Germinal center (tissue), 1 donor: ENCODE data around the gene RAB40C.

Source experiments
- DNase-seq: peaks from one replicate; pipeline ENCODE4 v3.0.0; 2012; ENCODE audit warnings: mixed read lengths, low spot score

Gene RAB40C

DNA sequence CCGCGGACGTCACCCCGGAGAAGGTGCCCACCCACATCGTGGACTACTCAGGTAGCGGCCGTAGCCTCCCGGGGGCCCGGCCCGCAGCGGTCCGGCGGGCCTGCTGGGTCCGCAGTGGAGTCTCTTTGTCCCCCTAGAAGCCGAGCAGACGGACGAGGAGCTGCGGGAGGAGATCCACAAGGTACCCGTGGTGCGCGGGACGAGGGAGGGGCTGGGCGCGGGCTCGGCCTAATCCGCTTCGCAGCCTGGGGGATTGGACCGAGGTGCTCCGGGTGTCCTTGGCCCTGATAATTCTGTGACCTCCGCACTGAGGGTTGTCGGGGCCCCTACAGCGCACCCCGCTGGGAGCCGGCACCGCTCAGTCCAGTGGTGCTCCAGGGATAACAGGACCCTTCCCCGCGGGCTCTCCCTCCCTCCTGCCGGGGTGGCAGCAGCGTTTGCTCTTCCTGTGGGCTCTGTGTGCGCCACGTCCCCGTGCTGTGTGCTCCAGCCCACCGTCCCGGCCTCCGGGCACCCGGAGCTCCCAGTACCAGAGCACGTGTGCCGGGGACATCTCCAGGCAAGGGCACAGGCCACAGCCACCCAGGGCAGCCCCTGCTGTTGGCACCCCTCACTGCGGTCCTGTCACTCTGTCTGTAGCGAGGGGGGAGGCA is 78.8 kb downstream of the RAB40C start:
- DNase-seq = no peak

DNA sequence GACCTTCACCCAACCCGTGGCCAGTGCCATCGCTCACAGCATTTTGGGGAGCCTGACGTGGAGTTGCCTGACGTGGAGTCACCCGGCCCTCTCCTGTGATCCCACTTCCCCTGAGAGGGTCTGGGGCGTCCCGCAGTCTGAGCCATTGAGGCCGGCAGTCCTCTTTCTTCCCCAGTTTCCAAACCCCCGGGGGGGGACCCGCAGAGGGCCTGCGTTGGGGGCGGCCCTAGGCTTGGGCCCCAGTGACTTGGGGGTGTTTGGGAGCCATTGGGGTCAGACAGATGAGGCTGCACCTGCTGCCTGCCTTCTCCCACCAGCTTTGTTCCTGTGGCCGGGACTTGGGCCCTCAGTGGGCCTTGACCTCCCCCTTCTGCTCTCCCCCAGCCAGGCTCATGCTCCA is 79.8 kb downstream of the RAB40C start:
- DNase-seq = no peak

DNA sequence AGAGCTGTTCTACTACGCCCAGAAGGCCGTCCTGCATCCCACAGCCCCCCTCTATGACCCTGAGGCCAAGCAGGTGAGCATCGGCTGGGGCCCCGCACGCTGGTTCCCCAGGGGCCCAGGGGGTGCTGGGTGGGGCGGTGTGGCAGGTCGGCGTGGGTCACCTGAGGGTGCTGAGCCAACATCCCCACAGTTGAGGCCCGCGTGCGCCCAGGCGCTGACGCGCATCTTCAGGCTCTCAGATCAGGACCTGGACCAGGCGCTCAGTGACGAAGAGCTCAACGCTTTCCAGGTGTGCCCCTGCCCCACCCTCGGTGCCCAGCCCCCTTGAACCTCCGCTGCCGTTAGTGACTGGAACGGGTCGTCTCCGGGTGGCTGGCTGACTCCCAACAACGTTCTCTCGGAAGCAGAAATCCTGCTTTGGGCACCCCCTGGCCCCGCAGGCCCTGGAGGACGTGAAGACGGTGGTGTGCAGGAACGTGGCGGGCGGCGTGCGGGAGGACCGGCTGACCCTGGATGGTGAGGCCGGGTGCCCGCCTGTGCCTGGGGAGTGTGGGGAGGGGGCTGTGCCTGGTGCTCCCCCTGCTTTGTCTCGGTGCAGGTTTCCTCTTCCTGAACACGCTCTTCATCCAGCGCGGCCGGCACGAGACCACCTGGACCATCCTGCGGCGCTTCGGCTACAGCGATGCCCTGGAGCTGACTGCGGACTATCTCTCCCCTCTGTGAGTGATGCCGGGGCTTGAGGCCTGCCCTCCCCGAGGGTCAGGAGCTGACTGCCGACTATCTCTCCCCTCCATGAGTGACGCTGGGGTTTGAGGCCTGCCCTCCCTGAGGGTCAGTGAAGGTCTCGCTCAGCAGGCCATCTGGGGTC is 80.9 kb downstream of the RAB40C start:
- DNase-seq = no peak

DNA sequence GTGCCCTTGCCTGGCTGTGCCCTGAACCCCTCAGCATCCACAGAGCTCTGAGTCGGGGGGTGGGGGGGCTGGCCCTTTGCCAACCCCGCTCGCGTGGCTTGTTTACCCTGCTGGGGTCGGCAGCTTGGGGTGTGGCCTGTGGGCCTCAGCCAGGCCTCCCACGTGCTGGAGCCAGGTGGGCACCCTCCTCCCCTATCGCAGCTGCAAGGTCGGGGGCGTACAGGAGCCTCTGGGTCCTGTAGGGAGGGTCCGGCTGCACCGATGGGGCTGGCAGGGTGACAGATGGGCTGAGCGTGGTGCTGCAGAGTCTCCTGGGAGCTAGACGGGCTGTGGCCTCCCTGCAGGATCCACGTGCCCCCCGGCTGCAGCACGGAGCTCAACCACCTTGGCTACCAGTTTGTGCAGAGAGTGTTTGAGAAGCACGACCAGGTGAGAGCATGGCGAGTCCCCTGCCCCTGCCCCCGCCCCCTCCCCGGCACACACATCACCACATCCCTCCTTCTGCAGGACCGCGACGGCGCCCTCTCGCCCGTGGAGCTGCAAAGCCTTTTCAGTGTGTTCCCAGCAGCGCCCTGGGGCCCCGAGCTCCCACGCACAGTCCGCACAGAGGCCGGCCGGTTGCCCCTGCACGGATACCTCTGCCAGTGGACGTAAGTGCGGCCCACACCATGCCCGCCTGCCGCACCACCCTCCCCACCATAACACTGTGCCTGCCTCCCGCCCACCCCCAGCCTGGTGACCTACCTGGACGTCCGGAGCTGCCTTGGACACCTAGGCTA is 81.7 kb downstream of the RAB40C start:
- no peak for DNase-seq

DNA sequence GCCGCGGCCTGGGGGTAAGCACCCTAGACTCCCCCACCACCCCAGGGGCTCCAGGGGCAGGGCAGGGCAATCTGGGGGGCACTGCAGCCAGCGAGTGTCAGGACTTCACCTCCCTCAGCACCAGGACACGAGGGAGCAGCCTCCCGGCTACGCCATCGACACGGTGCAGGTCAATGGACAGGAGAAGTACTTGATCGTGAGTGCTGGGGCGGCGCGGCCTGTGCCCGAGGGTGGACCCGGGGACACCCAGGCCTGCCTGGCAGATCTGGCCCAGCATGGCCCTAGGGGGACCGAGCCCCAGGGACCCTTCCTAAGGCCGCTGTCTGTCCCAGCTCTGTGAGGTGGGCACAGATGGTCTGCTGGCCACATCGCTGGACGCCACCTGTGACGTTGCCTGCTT is 82.5 kb downstream of the RAB40C start:
- no peak for DNase-seq

DNA sequence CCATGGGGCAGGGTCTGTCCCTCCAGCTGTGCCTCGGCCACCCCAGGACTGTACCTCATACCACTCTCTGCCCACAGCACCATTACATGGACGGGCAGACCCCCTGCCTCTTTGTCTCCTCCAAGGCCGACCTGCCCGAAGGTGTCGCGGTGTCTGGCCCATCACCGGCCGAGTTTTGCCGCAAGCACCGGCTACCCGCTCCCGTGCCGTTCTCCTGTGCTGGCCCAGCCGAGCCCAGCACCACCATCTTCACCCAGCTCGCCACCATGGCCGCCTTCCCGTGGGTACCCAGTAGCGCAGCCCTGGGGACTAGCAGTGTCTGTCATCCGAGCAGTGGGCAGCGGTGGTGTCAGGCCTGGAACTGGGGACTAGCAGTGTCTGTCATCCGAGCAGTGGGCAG is 83.0 kb downstream of the RAB40C start:
- DNase-seq = no peak

DNA sequence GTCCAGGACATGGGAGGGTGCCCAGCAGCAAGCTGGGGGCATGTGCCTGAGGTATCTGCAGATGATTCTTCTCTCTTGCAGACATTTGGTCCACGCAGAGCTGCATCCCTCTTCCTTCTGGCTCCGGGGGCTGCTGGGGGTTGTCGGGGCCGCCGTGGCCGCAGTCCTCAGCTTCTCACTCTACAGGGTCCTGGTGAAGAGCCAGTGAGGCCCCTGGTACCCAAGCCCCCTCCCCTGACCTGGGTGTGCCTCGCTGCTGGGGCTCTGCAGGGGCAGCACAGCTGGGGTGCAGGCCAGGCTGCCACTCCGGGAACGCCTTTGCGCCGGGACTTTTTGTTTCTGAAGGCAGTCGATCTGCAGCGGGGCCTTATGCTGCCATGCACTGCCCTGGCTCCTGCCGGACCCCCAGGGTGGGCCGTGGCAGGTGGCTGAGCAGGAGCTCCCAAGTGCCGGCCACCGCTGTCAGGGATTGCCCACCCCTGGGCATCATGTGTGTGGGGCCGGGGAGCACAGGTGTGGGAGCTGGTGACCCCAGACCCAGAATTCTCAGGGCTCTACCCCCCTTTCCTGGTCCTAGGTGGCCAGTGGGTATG is 83.6 kb downstream of the RAB40C start:
- DNase-seq = no peak

DNA sequence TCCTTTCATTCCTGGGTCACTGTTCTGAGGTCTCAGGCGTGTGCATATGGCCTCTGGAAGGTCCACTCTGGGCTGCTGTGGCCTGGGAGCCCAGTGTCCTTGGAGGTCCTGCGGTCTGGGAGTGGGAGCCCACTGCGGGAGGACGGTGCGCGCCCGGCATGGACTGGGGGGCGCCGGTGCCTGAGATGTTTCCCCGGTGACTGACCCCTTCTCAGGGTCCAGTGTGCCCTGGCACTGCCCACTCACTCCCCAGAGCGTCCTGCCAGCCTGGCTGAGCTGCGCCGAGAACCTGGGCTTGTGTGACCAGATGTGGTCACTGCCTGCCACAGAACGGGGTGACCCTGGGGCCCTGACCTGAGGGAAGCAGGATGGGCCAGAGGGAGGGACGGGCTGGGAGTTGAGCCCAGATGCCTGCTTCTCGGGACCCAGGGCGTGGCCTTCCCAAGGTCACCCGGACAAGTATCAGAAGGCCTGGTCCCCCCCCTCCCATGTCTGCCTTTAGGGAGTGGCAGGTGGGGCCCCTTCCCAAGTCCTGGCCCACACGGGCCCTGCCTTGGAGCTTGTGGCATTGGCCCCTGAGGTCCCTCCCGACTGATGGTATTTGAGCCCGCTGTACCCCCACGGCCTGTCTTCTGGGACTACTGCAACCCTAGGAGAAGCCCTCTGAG is 84.5 kb downstream of the RAB40C start:
- no peak for DNase-seq

DNA sequence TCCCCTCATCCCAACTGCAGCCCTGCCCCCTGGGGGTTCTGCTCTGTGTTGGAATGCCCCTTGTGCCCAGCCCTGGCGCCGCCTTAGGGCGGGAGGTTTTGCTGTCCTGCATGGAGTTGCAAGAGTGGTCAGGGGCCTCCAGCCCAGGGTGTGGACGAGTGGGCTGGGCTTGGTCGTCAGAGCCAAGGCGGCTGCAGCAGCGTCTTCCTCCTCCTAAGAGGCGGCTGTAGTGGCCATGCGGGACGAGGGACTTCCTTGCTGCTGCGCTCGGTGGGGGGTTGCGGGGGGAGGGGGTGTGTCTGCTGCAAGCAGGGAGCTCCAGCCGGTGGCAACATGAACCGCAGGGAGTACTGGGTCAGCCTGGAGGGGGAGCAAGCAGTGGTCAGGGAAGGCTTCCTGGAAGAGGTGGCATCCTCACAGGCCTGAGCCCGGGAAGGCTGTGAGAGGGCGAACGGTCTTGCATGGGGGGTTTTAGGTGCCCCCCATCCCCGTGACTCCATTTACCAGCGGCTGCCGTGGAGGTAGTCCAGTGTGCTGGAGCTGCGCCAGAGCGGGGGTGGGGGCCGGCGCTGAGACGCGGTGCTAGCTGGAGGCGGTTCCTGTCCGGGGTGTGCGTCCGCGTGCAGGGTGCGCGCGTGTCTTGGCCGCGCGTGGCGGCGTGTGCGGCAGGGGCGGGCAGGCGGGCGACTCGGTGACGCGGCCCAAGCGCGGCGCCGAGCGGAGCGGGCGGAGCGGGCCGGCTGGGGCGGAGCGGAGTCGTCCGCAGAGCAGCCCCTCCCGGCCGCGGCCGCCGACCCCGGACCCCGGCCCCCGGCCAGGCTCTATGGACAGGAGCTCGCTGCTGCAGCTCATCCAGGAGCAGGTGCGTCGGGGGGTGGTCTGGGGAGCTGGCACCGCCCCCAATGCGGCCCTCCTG is 85.4 kb downstream of the RAB40C start, which contains the start of gene RHBDL1:
TSS of gene RHBDL1 (plus strand) at position 704 of the 916 bp plus-strand sequence. CDS start at position 824, 120 bp downstream.
- DNase-seq = no peak

DNA sequence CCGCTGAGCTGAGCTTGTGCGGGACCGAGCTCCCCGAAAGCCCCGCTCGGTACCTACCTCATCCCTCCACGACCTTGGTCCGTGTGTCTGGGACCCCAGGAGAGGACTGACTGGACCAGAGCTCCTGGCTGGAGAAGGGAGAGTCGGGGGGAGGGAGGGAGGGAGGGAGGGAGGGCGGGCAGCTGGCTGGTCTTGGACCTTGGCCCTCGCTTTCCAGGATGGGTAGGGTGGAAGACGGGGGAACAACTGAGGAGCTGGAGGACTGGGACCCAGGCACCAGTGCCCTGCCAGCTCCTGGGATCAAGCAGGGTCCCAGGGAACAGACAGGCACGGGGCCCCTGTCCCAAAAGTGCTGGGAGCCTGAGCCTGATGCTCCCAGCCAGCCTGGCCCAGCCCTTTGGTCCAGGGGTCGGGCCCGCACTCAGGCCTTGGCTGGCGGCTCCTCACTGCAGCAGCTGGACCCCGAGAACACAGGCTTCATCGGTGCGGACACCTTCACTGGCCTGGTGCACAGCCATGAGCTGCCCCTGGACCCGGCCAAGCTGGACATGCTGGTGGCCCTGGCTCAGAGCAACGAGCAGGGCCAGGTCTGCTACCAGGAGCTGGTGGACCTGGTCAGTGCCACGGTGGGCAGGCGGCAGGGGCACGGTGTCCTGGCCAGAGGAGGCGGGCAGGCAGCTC is 86.2 kb downstream of the RAB40C start:
- DNase-seq = no peak

DNA sequence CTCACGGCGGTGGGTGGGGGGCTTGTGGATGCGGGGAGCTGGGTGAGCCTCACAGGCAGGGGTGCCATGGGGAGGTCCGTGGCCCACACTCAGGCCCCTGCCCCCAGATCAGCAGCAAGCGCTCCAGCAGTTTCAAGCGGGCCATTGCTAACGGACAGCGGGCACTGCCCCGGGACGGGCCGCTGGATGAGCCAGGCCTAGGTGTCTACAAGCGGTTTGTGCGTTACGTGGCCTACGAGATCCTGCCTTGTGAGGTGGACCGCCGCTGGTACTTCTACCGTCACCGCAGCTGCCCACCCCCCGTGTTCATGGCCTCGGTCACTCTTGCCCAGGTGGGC is 86.7 kb downstream of the RAB40C start:
- no peak for DNase-seq

DNA sequence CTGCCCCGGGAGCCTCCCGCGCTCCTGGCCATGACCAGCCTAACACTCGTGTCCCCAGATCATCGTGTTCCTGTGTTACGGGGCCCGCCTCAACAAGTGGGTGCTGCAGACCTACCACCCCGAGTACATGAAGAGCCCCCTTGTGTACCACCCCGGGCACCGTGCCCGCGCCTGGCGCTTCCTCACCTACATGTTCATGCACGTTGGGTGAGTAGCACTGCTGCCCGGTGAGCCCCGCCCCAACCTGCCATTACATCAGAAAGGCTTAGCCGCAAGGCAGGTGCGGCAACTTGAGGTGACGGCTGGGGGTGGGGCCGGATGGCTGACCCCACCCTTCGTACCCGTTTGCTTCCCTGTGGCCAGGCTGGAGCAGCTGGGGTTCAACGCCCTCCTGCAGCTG is 87.0 kb downstream of the RAB40C start:
- no peak for DNase-seq

DNA sequence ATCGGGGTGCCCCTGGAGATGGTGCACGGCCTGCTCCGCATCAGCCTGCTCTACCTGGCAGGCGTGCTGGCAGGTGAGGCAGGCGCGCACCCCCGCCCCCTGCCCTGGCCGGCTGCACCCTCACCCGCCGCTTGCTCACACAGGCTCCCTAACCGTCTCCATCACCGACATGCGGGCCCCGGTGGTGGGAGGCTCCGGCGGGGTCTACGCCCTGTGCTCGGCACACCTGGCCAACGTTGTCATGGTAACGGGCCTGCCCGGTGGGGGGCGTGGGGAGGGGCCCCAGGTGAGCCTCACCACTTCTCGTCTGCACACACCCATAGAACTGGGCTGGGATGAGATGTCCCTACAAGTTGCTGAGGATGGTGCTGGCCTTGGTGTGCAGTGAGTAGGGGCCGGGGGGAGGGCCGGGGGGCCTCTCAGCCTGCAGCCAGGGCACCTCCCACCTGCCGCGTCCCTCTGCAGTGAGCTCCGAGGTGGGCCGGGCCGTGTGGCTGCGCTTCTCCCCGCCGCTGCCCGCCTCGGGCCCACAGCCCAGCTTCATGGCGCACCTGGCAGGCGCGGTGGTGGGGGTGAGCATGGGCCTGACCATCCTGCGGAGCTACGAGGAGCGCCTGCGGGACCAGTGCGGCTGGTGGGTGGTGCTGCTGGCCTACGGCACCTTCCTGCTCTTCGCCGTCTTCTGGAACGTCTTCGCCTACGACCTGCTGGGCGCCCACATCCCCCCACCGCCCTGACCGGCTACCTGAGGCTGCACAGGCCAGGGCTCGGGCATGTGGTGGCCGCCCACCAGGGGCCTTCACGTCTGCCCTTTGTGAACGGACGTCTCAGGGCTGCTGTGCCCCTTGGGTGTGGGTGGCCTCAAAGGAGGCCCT is 87.7 kb downstream of the RAB40C start:
- DNase-seq = no peak

DNA sequence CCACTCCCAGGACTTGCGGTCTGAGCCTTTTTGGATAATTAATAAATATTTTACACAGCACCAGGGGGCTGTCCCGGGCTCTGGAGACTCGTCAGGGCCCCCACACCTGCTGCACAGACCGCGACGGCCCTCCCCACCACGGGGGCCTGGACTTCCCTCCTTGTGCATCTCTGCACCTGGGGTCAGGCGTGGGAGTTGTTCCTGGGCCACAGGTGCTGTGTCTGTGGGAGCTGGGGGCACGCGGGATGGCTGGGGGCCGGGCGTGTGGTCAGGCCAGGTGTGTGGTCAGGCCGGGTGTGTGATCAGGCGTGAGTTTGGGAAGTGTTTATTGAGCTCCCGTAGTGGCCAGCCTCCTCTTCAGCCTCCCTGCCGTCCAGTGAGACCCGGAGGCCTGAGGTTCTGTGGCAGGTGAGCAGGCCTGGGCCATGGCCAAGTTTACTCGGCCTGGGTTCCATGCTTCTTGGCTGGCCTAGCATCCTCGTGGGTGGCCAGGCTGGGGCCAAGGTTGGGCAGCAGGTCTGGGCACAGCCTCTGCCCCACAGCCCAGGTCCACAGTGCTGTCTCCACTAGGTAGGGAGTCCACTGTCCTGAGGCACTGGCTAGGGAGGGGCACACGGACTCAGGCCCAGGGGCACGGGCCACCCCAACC is 88.5 kb downstream of the RAB40C start:
- no peak for DNase-seq
